H9 (cell line): ENCODE results near the gene RTN1. TPM values are rescaled to one million over a fixed set of nuclear protein-coding genes. Genes with fewer than 3 reads are reported as not detected.

ENCODE experiments used
- DNase-seq: peaks from one replicate; pipeline ENCODE4 v3.0.0-alpha.2; 2017
- H2AFZ ChIP-seq: one replicate; pipeline ENCODE4 v1.6.1; 2013; ENCODE audit warnings: mild to moderate bottlenecking, low read length, control low read depth, moderate library complexity
- H2AK5ac ChIP-seq: 2 replicates; pipeline ENCODE4 v1.6.1; 2013; ENCODE audit warnings: low read length, control low read depth, mixed read lengths; ENCODE audit not compliant: insufficient read length
- H2BK120ac ChIP-seq: one replicate; pipeline ENCODE4 v1.6.1; 2013; ENCODE audit warnings: low read depth, mild to moderate bottlenecking, low read length, control low read depth, inconsistent platforms; ENCODE audit not compliant: poor library complexity, severe bottlenecking
- H2BK12ac ChIP-seq: 2 replicates; pipeline ENCODE4 v1.6.1; 2013; ENCODE audit warnings: low read length, control low read depth, mixed read lengths, low read depth; ENCODE audit not compliant: insufficient read length
- H2BK15ac ChIP-seq: 2 replicates; pipeline ENCODE4 v1.6.1; 2013; ENCODE audit warnings: low read depth, low read length, control low read depth
- H2BK20ac ChIP-seq: one replicate; pipeline ENCODE4 v1.6.1; 2013; ENCODE audit warnings: low read depth, mild to moderate bottlenecking, low read length, control low read depth, inconsistent platforms; ENCODE audit not compliant: poor library complexity, severe bottlenecking
- H2BK5ac ChIP-seq: 2 replicates; pipeline ENCODE4 v1.6.1; 2013; ENCODE audit warnings: low read length, control low read depth, mixed read lengths; ENCODE audit not compliant: insufficient read length
- H3K14ac ChIP-seq: 2 replicates; pipeline ENCODE4 v1.6.1; 2013; ENCODE audit warnings: low read length, control low read depth; ENCODE audit not compliant: insufficient read depth
- H3K18ac ChIP-seq: 2 replicates; pipeline ENCODE4 v1.6.1; 2013; ENCODE audit warnings: low read depth, mild to moderate bottlenecking, mixed read lengths, low read length, control low read depth; ENCODE audit not compliant: insufficient read length
- H3K23ac ChIP-seq: 2 replicates; pipeline ENCODE4 v1.6.1; 2013; ENCODE audit warnings: low read length, control low read depth, mixed read lengths, low read depth; ENCODE audit not compliant: insufficient read length
- H3K23me2 ChIP-seq: 2 replicates; pipeline ENCODE4 v1.6.1; 2013; ENCODE audit warnings: low read depth, mild to moderate bottlenecking, mixed read lengths, low read length, control low read depth; ENCODE audit not compliant: insufficient read length, poor library complexity, severe bottlenecking
- H3K27ac ChIP-seq: 2 replicates; pipeline ENCODE4 v1.5.1; 2013; ENCODE audit warnings: low read length, control low read depth, mixed read lengths, low read depth; ENCODE audit not compliant: insufficient read length
- H3K27me3 ChIP-seq: 2 replicates; pipeline ENCODE4 v1.6.1; 2013; ENCODE audit warnings: low read length, control low read depth, inconsistent platforms; ENCODE audit not compliant: insufficient read depth
- H3K4ac ChIP-seq: 2 replicates; pipeline ENCODE4 v1.6.1; 2013; ENCODE audit warnings: low read depth, mild to moderate bottlenecking, control low read depth, inconsistent platforms, low read length, moderate library complexity
- H3K4me1 ChIP-seq: 2 replicates; pipeline ENCODE4 v1.6.1; 2013; ENCODE audit warnings: low read length, control low read depth, inconsistent platforms; ENCODE audit not compliant: insufficient read depth
- H3K4me2 ChIP-seq: 2 replicates; pipeline ENCODE4 v1.6.1; 2013; ENCODE audit warnings: low read length, control low read depth, mixed read lengths; ENCODE audit not compliant: insufficient read length, insufficient read depth
- H3K56ac ChIP-seq: 2 replicates; pipeline ENCODE4 v1.6.1; 2013; ENCODE audit warnings: low read depth, mild to moderate bottlenecking, mixed read lengths, low read length, control low read depth; ENCODE audit not compliant: insufficient read length
- H3K79me1 ChIP-seq: 2 replicates; pipeline ENCODE4 v1.6.1; 2013; ENCODE audit warnings: low read depth, mild to moderate bottlenecking, moderate library complexity, low read length, control low read depth, inconsistent platforms; ENCODE audit not compliant: insufficient read depth, poor library complexity, severe bottlenecking
- H3K79me2 ChIP-seq: 2 replicates; pipeline ENCODE4 v1.6.1; 2013; ENCODE audit warnings: low read length, control low read depth, inconsistent platforms; ENCODE audit not compliant: insufficient read depth
- H3K9ac ChIP-seq: 2 replicates; pipeline ENCODE4 v1.6.1; 2013; ENCODE audit warnings: low read length, control low read depth, mixed read lengths; ENCODE audit not compliant: insufficient read length; ENCODE audit errors: extremely low read depth
- H3K9me3 ChIP-seq: one replicate; pipeline ENCODE4 v1.6.1; 2013; ENCODE audit warnings: low read depth, low read length, inconsistent platforms; ENCODE audit not compliant: control insufficient read depth
- H3T11ph ChIP-seq: one replicate; pipeline ENCODE4 v1.6.1; 2013; ENCODE audit warnings: mild to moderate bottlenecking, low read length, control low read depth, inconsistent platforms
- H4K20me1 ChIP-seq: one replicate; pipeline ENCODE4 v1.6.1; 2013; ENCODE audit not compliant: control insufficient read depth, insufficient read length, insufficient read depth
- H4K5ac ChIP-seq: 2 replicates; pipeline ENCODE4 v1.6.1; 2013; ENCODE audit warnings: low read depth, mild to moderate bottlenecking, mixed read lengths, low read length, control low read depth; ENCODE audit not compliant: insufficient read length
- H4K8ac ChIP-seq: replicated peaks from 2 replicates; pipeline ENCODE4 v1.6.1; 2013; ENCODE audit warnings: low read length, control low read depth, mixed read lengths, low read depth; ENCODE audit not compliant: insufficient read length
- H4K91ac ChIP-seq: 2 replicates; pipeline ENCODE4 v1.6.1; 2013; ENCODE audit warnings: low read depth, mild to moderate bottlenecking, moderate library complexity, mixed read lengths, low read length, control low read depth; ENCODE audit not compliant: insufficient read length
- H3K27ac Mint-ChIP-seq, 3 experiments: 2 replicates in 2 of 3; 3 replicates in 1 of 3; pipeline ENCODE4 v1.8.0; 2020 to 2021; ENCODE audit warnings: mixed read lengths in 3 of 3, mild to moderate bottlenecking in 1 of 3, moderate library complexity in 1 of 3
- H3K27me3 Mint-ChIP-seq: 2 replicates; pipeline ENCODE4 v1.8.0; 2021; ENCODE audit warnings: low read depth, mild to moderate bottlenecking, moderate library complexity, mixed read lengths
- H3K36me3 Mint-ChIP-seq, 3 experiments: 2 replicates in 2 of 3; 3 replicates in 1 of 3; pipeline ENCODE4 v1.8.0; 2020 to 2021; ENCODE audit warnings: low read depth in 3 of 3, mixed read lengths in 3 of 3; ENCODE audit not compliant: insufficient read depth in 1 of 3
- H3K4me1 Mint-ChIP-seq, 2 experiments: 2 replicates each; pipeline ENCODE4 v1.8.0; 2020; ENCODE audit warnings: mixed read lengths in 2 of 2
- H3K4me3 Mint-ChIP-seq, 2 experiments: 2 replicates in 1 of 2; 3 replicates in 1 of 2; pipeline ENCODE4 v1.8.0; 2020 to 2021; ENCODE audit warnings: mild to moderate bottlenecking in 2 of 2, mixed read lengths in 2 of 2, moderate library complexity in 1 of 2
- H3K9me3 Mint-ChIP-seq, 2 experiments: 2 replicates in 1 of 2; 3 replicates in 1 of 2; pipeline ENCODE4 v1.8.0; 2020; ENCODE audit warnings: mild to moderate bottlenecking in 2 of 2, mixed read lengths in 2 of 2, moderate library complexity in 1 of 2
- WGBS: extraction: QIAGEN DNeasy Blood & Tissue Kit; methylation state at CpG from one replicate; pipeline ENCODE4 v1.1.7; 2013; ENCODE audit warnings: missing lambda C conversion rate, low lambda C conversion rate, mixed read lengths; ENCODE audit not compliant: insufficient read length; ENCODE audit errors: extremely low coverage; 5-methylcytosine and 5-hydroxymethylcytosine counted together
- total RNA-seq: library from RNA; stranded (reverse); gene quantifications from 2 replicates; pipeline ENCODE4 v1.2.1, GENCODE V29; 2021
- TF ChIP-seq, protein P1 (sequence below): fragments of 200-600 bp; sonication (generic); conservative IDR thresholded peaks from 3 replicates; pipeline ENCODE4 v1.8.0; 2021; ENCODE audit warnings: antibody characterized with exemption, mild to moderate bottlenecking

The RTN1 gene
- total RNA-seq, 1 experiment from 2014 or later: 1.8 TPM

DNA sequence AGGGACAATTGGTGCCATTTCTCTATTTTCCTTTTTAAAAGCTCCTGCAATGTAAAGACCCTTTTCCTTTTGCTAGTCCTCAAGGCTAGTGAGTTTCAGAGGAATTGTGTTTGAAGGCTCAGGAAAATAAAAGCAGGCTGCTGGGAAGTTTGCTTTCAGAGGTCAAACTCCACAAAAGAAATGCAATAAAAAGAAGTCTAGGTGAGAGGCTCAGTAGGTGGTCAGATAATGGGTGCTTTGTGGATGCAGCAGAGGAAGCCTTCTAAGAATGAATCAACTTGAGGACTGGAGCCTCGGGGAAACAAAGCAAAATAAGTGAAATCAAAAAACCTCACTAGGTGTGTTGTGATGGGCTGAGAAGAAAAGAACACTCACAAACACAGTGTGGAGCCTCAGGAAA lies 304.3 kb downstream of the RTN1 start:
- TF ChIP-seq, protein P1, sequence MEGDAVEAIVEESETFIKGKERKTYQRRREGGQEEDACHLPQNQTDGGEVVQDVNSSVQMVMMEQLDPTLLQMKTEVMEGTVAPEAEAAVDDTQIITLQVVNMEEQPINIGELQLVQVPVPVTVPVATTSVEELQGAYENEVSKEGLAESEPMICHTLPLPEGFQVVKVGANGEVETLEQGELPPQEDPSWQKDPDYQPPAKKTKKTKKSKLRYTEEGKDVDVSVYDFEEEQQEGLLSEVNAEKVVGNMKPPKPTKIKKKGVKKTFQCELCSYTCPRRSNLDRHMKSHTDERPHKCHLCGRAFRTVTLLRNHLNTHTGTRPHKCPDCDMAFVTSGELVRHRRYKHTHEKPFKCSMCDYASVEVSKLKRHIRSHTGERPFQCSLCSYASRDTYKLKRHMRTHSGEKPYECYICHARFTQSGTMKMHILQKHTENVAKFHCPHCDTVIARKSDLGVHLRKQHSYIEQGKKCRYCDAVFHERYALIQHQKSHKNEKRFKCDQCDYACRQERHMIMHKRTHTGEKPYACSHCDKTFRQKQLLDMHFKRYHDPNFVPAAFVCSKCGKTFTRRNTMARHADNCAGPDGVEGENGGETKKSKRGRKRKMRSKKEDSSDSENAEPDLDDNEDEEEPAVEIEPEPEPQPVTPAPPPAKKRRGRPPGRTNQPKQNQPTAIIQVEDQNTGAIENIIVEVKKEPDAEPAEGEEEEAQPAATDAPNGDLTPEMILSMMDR: no peak

More for the DNA sequence above, 304.3 kb downstream of the RTN1 start:
- Histone ChIP-seq H3K23me2 (no peaks in the 10 kb centered on the region), H2BK20ac (no peak overlapping the region), H2BK15ac (no peak overlapping the region), H3K9me3 (no peaks in the 10 kb centered on the region), H3K79me1 (no peaks in the 10 kb centered on the region), H3K79me2 (no peaks in the 10 kb centered on the region), H3K4me2 (no peak overlapping the region), H3K9ac (no peak overlapping the region), H3K27ac (no peak overlapping the region), H4K5ac (no peak overlapping the region), H3K14ac (no peak overlapping the region), H2BK120ac (no peak overlapping the region), H3K27me3 (no peaks in the 10 kb centered on the region), H2AFZ (no peak overlapping the region), H4K8ac (no peak overlapping the region), H3T11ph (no peak overlapping the region), H2BK5ac (no peak overlapping the region), H2AK5ac (no peak overlapping the region), H3K56ac (no peak overlapping the region), H2BK12ac (no peak overlapping the region), H4K91ac (no peak overlapping the region), H3K23ac (no peak overlapping the region), H3K4me1 (peaks cover 2% of the 10 kb centered on the region; the same call in 1 of the 2 replicates), H3K4ac (no peak overlapping the region), H3K18ac (no peak overlapping the region), H4K20me1 (no peaks in the 10 kb centered on the region)
- peaks cover 5% of the 10 kb centered on the region; the same call in 1 of the 2 replicates for H3K27me3 Mint-ChIP-seq
- H3K4me3 Mint-ChIP-seq: no peak overlapping the region
- no peak for DNase-seq
- no CpG with 5 or more reads among the region's 1 CpG for WGBS
- H3K36me3 Mint-ChIP-seq: no peaks in the 10 kb centered on the region
- peak overlapping the region in 2 of 3 experiments; percentile 9 to 81; a peak in 1 of 7 replicates for H3K27ac Mint-ChIP-seq
- H3K4me1 Mint-ChIP-seq: peaks cover 32 to 34% of the 10 kb centered on the region in 2 experiments
- H3K9me3 Mint-ChIP-seq: peaks cover 0 to 2% of the 10 kb centered on the region in 2 experiments; a peak in 1 of 5 replicates
